ENCODE measurements around the gene JPH3. TPM values are rescaled to one million over a fixed set of nuclear protein-coding genes. Genes with fewer than 3 reads are reported as not detected.

Gene JPH3
- total RNA-seq, 1 experiment from 2014 or later, result not detected

GRCh38 chr16:87665193-87665592 lies 62.9 kb downstream of the JPH3 start:
- no peaks in the 10 kb centered on the region for H3K79me2 ChIP-seq (ENCODE audit: low read depth)
- H3K4me2 ChIP-seq, result no peak overlapping the region
- CTCF ChIA-PET, result no interaction called here

GRCh38 chr16:87666919-87667318 lies 64.6 kb downstream of the JPH3 start:
- ChIA-PET POLR2A (ENCODE audit: unreplicated experiment) (interaction anchor here (0.7 kb wide), 1 partner anchor 11 kb away, joined by 4 read pairs; no protein-coding TSS in a partner anchor), CTCF (no interaction called here)
- Histone ChIP-seq H3K4me3 (no peak overlapping the region), H3F3A (ENCODE audit: insufficient read depth, low read depth) (no peaks in the 10 kb centered on the region), H3K4me1 (replicated peaks; ENCODE audit: insufficient read depth) (no peaks in the 10 kb centered on the region), H3K9me3 (ENCODE audit: insufficient read depth, low read depth) (no peaks in the 10 kb centered on the region), H3K4me2 (no peak overlapping the region), H3K79me2 (ENCODE audit: low read depth) (no peaks in the 10 kb centered on the region), H3K9me2 (ENCODE audit: insufficient read depth) (no peaks in the 10 kb centered on the region), H3K36me3 (ENCODE audit: low read depth) (no peaks in the 10 kb centered on the region), H4K20me1 (ENCODE audit: insufficient read depth) (no peaks in the 10 kb centered on the region), H3K27me3 (ENCODE audit: insufficient read depth, low read depth) (peaks cover 79% of the 10 kb centered on the region), H2AFZ (no peak overlapping the region), H3K27ac (no peak overlapping the region)
- BruUV-seq (replicated peaks), result no TSS peak
- DNase-seq, result no peak
- TF ChIP-seq EZH2 (IDR thresholded peaks at IDR 0.05; ENCODE audit: low read depth), result no peak
- TF ChIP-seq, protein P1, sequence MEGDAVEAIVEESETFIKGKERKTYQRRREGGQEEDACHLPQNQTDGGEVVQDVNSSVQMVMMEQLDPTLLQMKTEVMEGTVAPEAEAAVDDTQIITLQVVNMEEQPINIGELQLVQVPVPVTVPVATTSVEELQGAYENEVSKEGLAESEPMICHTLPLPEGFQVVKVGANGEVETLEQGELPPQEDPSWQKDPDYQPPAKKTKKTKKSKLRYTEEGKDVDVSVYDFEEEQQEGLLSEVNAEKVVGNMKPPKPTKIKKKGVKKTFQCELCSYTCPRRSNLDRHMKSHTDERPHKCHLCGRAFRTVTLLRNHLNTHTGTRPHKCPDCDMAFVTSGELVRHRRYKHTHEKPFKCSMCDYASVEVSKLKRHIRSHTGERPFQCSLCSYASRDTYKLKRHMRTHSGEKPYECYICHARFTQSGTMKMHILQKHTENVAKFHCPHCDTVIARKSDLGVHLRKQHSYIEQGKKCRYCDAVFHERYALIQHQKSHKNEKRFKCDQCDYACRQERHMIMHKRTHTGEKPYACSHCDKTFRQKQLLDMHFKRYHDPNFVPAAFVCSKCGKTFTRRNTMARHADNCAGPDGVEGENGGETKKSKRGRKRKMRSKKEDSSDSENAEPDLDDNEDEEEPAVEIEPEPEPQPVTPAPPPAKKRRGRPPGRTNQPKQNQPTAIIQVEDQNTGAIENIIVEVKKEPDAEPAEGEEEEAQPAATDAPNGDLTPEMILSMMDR (conservative IDR thresholded peaks at IDR 0.05), result no peak
- intact Hi-C loops (cut with micrococcal nuclease; ENCODE audit: unreplicated experiment), result no loop called here

More at GRCh38 chr16:87665193-87665592, 62.9 kb downstream of the JPH3 start:
- TF ChIP-seq, protein P1 (conservative IDR thresholded peaks at IDR 0.05), result no peak
- TF ChIP-seq EZH2 (IDR thresholded peaks at IDR 0.05; ENCODE audit: low read depth), result no peak
- no peaks in the 10 kb centered on the region for H3F3A ChIP-seq (ENCODE audit: insufficient read depth, low read depth)
- intact Hi-C loops (cut with micrococcal nuclease; ENCODE audit: unreplicated experiment), result no loop called here
- POLR2A ChIA-PET (ENCODE audit: unreplicated experiment), result no interaction called here
- H3K9me2 ChIP-seq (ENCODE audit: insufficient read depth), result no peaks in the 10 kb centered on the region
- H3K27ac ChIP-seq, result no peak overlapping the region
- peaks cover 95% of the 10 kb centered on the region for H3K27me3 ChIP-seq (ENCODE audit: insufficient read depth, low read depth)
- H3K36me3 ChIP-seq (ENCODE audit: low read depth), result no peaks in the 10 kb centered on the region
- H3K9me3 ChIP-seq (ENCODE audit: insufficient read depth, low read depth), result no peaks in the 10 kb centered on the region
- H3K4me1 ChIP-seq (replicated peaks; ENCODE audit: insufficient read depth), result no peaks in the 10 kb centered on the region
- no TSS peak for BruUV-seq (replicated peaks)
- no peak overlapping the region for H3K4me3 ChIP-seq
- DNase-seq, result no peak
- H4K20me1 ChIP-seq (ENCODE audit: insufficient read depth), result no peaks in the 10 kb centered on the region
- H2AFZ ChIP-seq, result no peak overlapping the region

DNA sequence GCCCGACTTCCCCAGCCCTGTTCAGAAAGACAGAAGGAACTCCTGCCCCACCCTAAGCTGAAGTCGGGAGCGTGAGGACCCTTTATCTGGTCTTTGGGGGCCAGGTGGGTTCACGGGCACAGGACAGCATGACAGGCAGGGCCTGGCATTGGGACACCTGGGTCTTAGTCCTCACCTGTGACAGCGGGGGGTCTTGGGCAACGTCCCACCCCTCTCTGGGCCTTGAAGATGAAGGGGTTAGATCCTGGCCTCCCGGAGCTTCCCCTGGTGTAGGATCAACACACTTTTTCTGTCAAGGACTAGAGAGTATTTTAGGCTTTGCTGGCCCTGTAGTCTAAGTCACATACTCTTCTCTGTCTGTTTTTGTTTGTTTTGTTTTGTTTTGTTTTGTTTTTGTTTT lies 65.1 kb downstream of the JPH3 start:
- intact Hi-C loops (cut with micrococcal nuclease; ENCODE audit: unreplicated experiment), result no loop called here
- Histone ChIP-seq H2AFZ (no peak overlapping the region), H3K9me2 (ENCODE audit: insufficient read depth) (no peaks in the 10 kb centered on the region), H4K20me1 (ENCODE audit: insufficient read depth) (no peaks in the 10 kb centered on the region), H3K9me3 (ENCODE audit: insufficient read depth, low read depth) (no peaks in the 10 kb centered on the region), H3K36me3 (ENCODE audit: low read depth) (no peaks in the 10 kb centered on the region), H3K27ac (no peak overlapping the region), H3K4me1 (replicated peaks; ENCODE audit: insufficient read depth) (no peaks in the 10 kb centered on the region), H3K4me2 (no peak overlapping the region), H3K27me3 (ENCODE audit: insufficient read depth, low read depth) (peaks cover 74% of the 10 kb centered on the region), H3F3A (ENCODE audit: insufficient read depth, low read depth) (no peaks in the 10 kb centered on the region), H3K79me2 (ENCODE audit: low read depth) (no peaks in the 10 kb centered on the region), H3K4me3 (no peak overlapping the region)
- no peak for DNase-seq
- ChIA-PET CTCF (no interaction called here), POLR2A (ENCODE audit: unreplicated experiment) (no interaction called here)
- no TSS peak for BruUV-seq (replicated peaks)
- no peak for TF ChIP-seq EZH2 (IDR thresholded peaks at IDR 0.05; ENCODE audit: low read depth)
- TF ChIP-seq, protein P1 (conservative IDR thresholded peaks at IDR 0.05), result no peak
